PC-9 (cell line): Measurements from ENCODE around the gene ORC4. TPM values are rescaled to one million over a fixed set of nuclear protein-coding genes. Genes with fewer than 3 reads are reported as not detected.

Source experiments
- BruUV-seq: library from RNA; stranded (reverse); fragments of 400-500 nt; replicated peaks from 2 replicates; lab custom pipeline; 2021; lab: Mats Ljungman, UMichigan
- CTCF ChIA-PET: fragments of 300-600 bp; sonication (Branson Sonifier 250); formaldehyde crosslinking; loops from one replicate; lab custom pipeline; 2022; ENCODE audit warnings: antibody characterized with exemption; lab: Charles Lee
- POLR2A ChIA-PET: fragments of 300-600 bp; sonication (Branson Sonifier 250); formaldehyde crosslinking; loops from one replicate; lab custom pipeline; 2022; ENCODE audit warnings: antibody characterized with exemption; ENCODE audit not compliant: unreplicated experiment; lab: Charles Lee
- DNase-seq, 2 experiments: peaks; one replicate each; pipeline versions ENCODE4 v3.0.0 to v3.0.0-alpha.2; 2015 to 2022; ENCODE audit warnings: mixed read lengths in 1 of 2
- H2AFZ ChIP-seq: fragments of 200-600 bp; sonication (generic); 2 replicates; pipeline ENCODE4 v1.8.1; 2017; ENCODE audit warnings: antibody characterized with exemption
- H3F3A ChIP-seq: fragments of 200-600 bp; sonication (generic); 2 replicates; pipeline ENCODE4 v1.8.1; 2017; ENCODE audit warnings: antibody characterized with exemption, mild to moderate bottlenecking, low read depth; ENCODE audit not compliant: insufficient read depth
- H3K27ac ChIP-seq: fragments of 200-600 bp; sonication (generic); 2 replicates; pipeline ENCODE4 v1.6.1; 2016; ENCODE audit warnings: mixed run types
- H3K27me3 ChIP-seq: fragments of 200-600 bp; sonication (generic); 2 replicates; pipeline ENCODE4 v1.6.1; 2016; ENCODE audit warnings: low read depth, mixed run types; ENCODE audit not compliant: insufficient read depth
- H3K36me3 ChIP-seq: fragments of 200-600 bp; sonication (generic); 2 replicates; pipeline ENCODE4 v1.6.1; 2016; ENCODE audit warnings: low read depth, mixed run types
- H3K4me1 ChIP-seq: fragments of 200-600 bp; sonication (generic); replicated peaks from 2 replicates; pipeline ENCODE4 v1.6.1; 2016; ENCODE audit warnings: mixed run types; ENCODE audit not compliant: insufficient read depth
- H3K4me2 ChIP-seq: fragments of 200-600 bp; sonication (generic); 2 replicates; pipeline ENCODE4 v1.6.1; 2017; ENCODE audit warnings: mixed run types
- H3K4me3 ChIP-seq: fragments of 200-600 bp; sonication (generic); 2 replicates; pipeline ENCODE4 v1.6.1; 2016; ENCODE audit warnings: mixed run types
- H3K79me2 ChIP-seq: fragments of 200-600 bp; sonication (generic); 2 replicates; pipeline ENCODE4 v1.6.1; 2017; ENCODE audit warnings: low read depth, mixed run types
- H3K9me2 ChIP-seq: fragments of 200-600 bp; sonication (generic); 2 replicates; pipeline ENCODE4 v1.8.1; 2017; ENCODE audit warnings: mild to moderate bottlenecking; ENCODE audit not compliant: insufficient read depth
- H3K9me3 ChIP-seq: fragments of 200-600 bp; sonication (generic); 2 replicates; pipeline ENCODE4 v1.8.1; 2016; ENCODE audit warnings: low read depth; ENCODE audit not compliant: insufficient read depth
- H4K20me1 ChIP-seq: fragments of 200-600 bp; sonication (generic); 2 replicates; pipeline ENCODE4 v1.8.1; 2017; ENCODE audit not compliant: insufficient read depth
- CTCF ChIP-seq: fragments of 200-600 bp; sonication (generic); conservative IDR thresholded peaks from 2 replicates; pipeline ENCODE4 v1.6.1; 2017; ENCODE audit warnings: mixed run types, antibody characterized with exemption, mild to moderate bottlenecking, moderate library complexity
- EZH2 ChIP-seq: fragments of 200-600 bp; sonication (generic); IDR thresholded peaks from 2 replicates; pipeline ENCODE4 v1.8.0; 2017; ENCODE audit warnings: antibody characterized with exemption, low read depth
- intact Hi-C: fragments of 100-400 bp; cut with micrococcal nuclease; formaldehyde crosslinking; loops from one replicate; pipeline ENCODE4 v1.10.0; 2022; ENCODE audit not compliant: unreplicated experiment
- total RNA-seq: library from RNA; stranded (reverse); gene quantifications from 2 replicates; pipeline ENCODE4 v1.2.3, GENCODE V29; 2021

The ORC4 gene
- total RNA-seq, 1 experiment from 2014 or later: 44.2 TPM

DNA sequence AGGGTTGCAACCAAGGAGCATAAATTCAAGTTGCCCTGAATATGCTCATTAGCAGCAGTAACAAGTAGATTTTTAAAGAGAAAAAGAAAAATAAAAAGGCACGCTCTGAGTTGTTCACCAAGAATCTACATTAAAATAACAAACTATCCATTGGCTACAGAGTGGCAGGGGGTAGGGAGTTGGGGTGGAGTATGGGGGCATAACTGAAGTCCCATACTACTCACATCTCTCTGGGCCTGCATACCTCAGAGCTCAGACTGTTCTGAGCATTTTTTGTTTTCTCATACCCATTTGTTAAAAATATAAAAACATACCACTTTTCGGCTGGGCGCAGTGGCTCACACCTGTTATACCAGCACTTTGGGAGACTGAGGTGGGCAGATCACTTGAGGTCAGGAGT, 31.4 kb downstream of the ORC4 start:
- BruUV-seq: no TSS peak
- H4K20me1 ChIP-seq: peaks cover 9% of the 10 kb centered on the region; the same call in 1 of the 2 replicates

GRCh38 chr2:147980940-147981528, 39.5 kb downstream of the ORC4 start:
- Histone ChIP-seq H3K4me3 (no peak overlapping the region), H3K9me2 (no peaks in the 10 kb centered on the region), H3K9me3 (no peaks in the 10 kb centered on the region), H3F3A (no peaks in the 10 kb centered on the region), H3K4me2 (no peak overlapping the region), H3K79me2 (peaks cover 55% of the 10 kb centered on the region; the same call in 1 of the 2 replicates), H2AFZ (no peak overlapping the region), H3K4me1 (no peaks in the 10 kb centered on the region), H3K27me3 (no peaks in the 10 kb centered on the region), H3K27ac (no peak overlapping the region), H3K36me3 (no peaks in the 10 kb centered on the region), H4K20me1 (no peaks in the 10 kb centered on the region)
- no TSS peak for BruUV-seq
- ChIA-PET POLR2A (no interaction called here), CTCF (no interaction called here)
- TF ChIP-seq CTCF (no peak), EZH2 (no peak)
- intact Hi-C loops: no loop called here
- DNase-seq: no peak

More for the DNA sequence above, 31.4 kb downstream of the ORC4 start:
- Histone ChIP-seq H3K9me2 (no peaks in the 10 kb centered on the region), H3K4me3 (no peak overlapping the region), H3K4me1 (no peaks in the 10 kb centered on the region), H3F3A (no peaks in the 10 kb centered on the region), H3K9me3 (no peaks in the 10 kb centered on the region), H3K79me2 (peaks cover 46% of the 10 kb centered on the region), H3K27me3 (no peaks in the 10 kb centered on the region), H3K36me3 (no peaks in the 10 kb centered on the region), H3K4me2 (no peak overlapping the region), H3K27ac (no peak overlapping the region), H2AFZ (no peak overlapping the region)
- TF ChIP-seq CTCF (no peak), EZH2 (no peak)
- ChIA-PET POLR2A (no interaction called here), CTCF (interaction anchor here (1.3 kb wide), 1 partner anchor 520 kb away, joined by 6 read pairs; no protein-coding TSS in a partner anchor)
- intact Hi-C loops: loop anchor here (1.0 kb wide), 1 partner anchor 1001 kb away; no protein-coding TSS in a partner anchor
- DNase-seq: no peak

DNA sequence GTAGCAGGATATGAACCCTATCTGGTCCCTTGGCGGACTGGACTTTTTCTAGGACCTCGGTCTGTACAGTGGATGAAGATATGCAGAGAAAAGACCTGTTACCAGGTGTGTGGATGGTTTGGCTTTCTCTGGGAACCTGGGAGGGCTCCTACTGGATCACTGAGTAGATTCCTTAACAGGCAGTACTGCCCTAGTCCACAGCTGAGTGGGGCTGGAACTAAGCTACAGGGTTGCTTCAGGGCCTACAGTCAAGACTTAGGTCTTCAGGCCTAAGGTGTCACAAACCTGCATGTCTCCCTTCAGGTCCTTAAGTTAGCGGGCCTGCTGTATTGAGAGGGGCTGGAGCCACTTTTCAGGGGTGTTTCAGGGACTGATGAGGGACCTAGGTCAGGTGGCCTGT, 42.9 kb downstream of the ORC4 start:
- no peak overlapping the region for H3K27ac ChIP-seq
- no TSS peak for BruUV-seq
- no peaks in the 10 kb centered on the region for H3K36me3 ChIP-seq
- H4K20me1 ChIP-seq: no peaks in the 10 kb centered on the region
- ChIA-PET CTCF (no interaction called here), POLR2A (no interaction called here)
- H3K27me3 ChIP-seq: no peaks in the 10 kb centered on the region
- DNase-seq: no peak
- no peak overlapping the region for H2AFZ ChIP-seq
- no peaks in the 10 kb centered on the region for H3K9me2 ChIP-seq
- H3K4me1 ChIP-seq: no peaks in the 10 kb centered on the region
- H3K4me2 ChIP-seq: no peak overlapping the region
- intact Hi-C loops: no loop called here
- TF ChIP-seq EZH2: no peak
- no peak for TF ChIP-seq CTCF
- no peak overlapping the region for H3K4me3 ChIP-seq
- no peaks in the 10 kb centered on the region for H3K9me3 ChIP-seq
- peaks cover 36% of the 10 kb centered on the region; the same call in 1 of the 2 replicates for H3K79me2 ChIP-seq
- H3F3A ChIP-seq: no peaks in the 10 kb centered on the region
